Mesenteric fat pad (tissue), 1 donor: ENCODE results near the gene ACTC1. TPM values are rescaled to one million over a fixed set of nuclear protein-coding genes. Genes with fewer than 3 reads are reported as not detected.

Source experiments
- DNase-seq: peaks from one replicate; pipeline ENCODE4 v3.0.0-alpha.2; 2020; ENCODE audit warnings: low spot score
- total RNA-seq: library from RNA; stranded (reverse); fragmentation: NEBNext Ultra II Directional; extraction: Animal tissue kit (Norgen Biotek cat#: 25700); gene quantifications from one replicate; pipeline ENCODE4 v1.2.1, GENCODE V29; 2021
- donor health status: DM: yes; HTN: yes; CAD: no.

ACTC1 gene
- total RNA-seq, 1 donor from 2014 or later: 0.55 TPM

DNA sequence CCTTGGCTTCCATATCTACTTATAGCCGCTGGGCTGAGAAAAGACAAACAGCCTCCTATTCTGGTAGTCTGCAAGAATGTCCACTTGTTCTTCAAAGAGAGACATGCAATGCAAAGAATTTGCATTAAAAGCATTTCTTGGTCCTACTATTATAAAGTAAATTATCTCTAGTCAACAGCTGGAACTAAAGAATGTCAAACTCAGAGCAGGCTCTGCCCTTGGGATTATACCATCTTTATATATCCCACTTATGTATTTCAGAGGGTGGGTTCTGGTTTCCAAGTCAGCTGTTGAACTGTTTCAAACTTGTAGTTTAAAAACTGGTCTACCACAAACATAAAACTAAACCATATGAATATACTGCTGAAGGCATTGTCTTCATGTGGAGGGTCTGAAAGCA lies 7.0 kb upstream of the ACTC1 start:
- no peak for DNase-seq

DNA sequence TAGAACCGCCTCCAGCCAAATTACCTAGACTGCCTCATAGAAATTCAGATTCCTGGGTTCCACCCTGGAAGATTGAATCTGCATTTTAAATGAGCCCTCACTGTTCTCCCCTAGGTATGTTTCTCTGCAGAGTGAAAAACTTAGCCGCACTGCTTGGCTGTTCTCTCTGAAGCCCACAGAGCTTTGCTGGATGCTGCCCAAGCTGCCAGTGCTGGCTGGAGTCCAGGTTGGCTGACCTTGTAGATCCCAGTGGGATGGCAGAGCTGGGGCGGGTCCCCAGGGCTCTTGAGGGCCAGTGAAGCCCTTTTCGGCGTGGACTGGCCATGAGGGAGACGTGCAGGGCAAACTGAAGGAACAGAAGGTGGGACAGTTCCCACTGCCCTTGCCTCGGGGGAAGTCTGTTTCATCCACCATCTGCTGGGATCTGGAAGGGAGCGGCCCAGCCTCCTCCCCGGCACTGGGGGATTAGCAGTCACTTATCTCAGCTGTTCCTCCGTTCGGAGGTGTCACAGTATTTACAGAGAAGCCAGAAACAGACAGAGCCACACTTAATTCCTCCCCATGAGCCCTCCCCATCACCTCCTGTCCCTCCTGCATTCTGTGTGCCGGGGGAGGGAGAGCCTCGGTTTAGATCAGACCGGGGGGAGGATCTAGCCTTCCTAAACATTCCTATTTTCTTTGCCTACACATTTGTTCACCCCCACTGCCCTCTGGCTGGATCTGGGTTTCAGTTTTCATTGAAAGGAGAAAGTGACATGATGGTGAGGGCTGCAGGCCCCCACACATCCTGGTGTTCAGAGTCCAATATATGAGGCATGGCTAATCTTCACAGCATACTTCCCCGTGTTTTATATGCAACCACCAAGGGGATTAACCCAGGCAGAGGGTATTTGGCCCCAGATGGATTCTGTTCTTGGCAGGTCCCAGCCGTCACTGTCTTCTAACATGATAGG lies 4.1 kb upstream of the ACTC1 start:
- DNase-seq: no peak

DNA sequence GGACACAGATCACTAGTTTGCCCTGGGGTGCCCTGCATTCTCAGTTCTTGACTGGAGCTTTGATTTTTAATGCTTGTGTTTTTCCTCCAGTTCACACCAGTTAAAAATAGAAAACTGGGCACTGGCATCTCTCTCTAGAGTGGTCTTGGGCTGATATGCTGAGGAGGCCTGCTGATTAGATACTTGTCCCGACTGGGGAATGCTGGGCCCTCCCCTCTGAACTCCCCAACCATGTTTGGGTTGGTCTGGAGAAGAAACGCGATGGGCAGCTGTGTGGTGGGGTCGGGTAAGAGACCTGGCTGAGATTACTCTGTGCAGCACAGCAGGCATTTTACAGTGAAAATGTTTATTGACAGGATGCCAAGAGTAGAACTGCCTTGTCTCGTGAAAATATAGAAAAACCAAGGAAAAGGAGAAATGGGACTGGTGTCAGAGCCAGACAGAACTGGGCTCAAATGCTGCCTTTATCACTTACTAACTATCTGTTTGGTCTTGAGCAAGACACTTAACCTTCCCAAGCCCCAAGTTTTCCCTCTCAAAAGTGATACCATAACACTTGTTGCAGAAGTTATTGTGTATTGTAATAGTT lies 1.6 kb upstream of the ACTC1 start:
- no peak for DNase-seq

DNA sequence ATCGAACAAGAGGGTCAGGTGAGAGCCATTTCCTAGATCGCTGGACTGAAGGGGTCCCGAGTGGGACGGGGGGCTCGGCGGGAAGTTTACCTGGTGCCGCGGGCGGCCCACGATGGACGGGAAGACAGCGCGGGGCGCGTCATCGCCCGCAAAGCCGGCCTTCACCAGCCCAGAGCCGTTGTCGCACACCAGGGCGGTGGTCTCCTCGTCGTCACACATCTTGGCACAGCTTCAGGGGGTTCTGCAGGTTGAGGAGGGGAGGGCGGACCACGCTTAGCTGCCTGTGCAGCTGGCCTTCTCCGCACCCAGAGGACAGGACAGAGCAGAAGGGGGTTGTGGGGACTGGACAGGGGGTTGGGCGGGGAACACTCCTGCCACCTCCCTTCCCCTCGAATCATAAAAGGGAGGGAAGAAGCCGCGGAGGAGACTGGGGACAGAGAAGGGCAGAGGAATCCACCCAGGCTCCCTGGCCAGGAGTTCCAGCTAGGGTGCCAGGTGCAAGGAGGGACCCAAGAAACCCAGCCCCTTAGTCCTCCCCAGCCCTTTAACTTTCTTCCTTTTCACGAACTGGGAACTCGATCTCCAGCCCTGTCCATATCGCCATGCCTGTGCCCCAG lies 651 bp downstream of the ACTC1 start:
- DNase-seq: no peak

DNA sequence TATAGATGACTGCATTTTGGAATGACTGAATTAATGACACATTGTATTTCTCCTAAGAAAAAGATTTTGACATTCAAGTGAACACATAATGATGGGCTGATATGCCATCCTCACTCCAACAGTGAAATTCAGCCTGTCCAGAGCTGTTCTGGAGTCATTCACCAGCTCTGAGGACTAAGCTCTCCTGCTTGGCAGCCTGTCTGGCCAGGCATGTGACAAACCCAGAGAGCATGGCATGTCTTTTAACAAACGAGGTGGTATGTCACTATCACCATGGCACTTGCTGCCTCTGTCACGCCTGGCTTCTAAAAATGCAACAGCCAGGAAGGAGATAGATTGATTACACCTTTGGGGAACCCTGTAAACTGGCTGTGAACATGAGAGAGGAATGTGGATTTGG lies 1.4 kb downstream of the ACTC1 start:
- DNase-seq: no peak

DNA sequence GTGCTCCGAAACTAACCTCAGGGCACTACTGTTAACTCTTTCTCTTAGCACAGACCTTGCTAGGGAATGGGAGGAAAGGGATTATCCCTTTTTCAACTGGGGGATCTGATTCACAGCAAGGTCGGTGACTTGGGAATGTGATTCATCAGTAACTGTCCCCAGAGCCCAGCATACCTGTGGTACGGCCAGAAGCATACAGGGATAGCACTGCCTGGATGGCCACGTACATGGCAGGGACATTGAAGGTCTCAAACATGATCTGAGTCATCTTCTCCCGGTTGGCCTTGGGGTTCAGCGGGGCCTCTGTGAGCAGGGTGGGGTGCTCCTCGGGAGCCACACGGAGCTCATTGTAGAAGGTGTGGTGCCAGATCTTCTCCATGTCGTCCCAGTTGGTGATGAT lies 2.3 kb downstream of the ACTC1 start:
- DNase-seq: no peak

DNA sequence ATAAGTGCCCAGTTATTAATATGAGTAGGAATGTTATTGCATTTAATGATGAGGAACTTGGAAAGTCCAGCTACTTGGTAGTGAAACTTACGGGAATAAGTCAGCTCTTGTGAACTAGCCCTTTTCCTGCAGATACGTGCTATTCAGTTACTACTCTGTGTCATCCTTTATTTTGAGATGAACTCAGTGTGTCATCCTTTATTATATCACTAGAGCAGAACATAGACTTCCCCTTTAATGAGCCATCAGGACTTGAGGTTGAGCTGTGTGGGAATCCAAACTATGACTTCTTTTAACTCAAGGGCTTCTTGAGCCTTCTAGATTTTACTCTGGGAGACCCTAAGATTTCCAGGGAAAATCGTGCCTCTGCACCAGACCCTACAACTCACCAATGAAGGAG lies 3.6 kb downstream of the ACTC1 start:
- DNase-seq: no peak

DNA sequence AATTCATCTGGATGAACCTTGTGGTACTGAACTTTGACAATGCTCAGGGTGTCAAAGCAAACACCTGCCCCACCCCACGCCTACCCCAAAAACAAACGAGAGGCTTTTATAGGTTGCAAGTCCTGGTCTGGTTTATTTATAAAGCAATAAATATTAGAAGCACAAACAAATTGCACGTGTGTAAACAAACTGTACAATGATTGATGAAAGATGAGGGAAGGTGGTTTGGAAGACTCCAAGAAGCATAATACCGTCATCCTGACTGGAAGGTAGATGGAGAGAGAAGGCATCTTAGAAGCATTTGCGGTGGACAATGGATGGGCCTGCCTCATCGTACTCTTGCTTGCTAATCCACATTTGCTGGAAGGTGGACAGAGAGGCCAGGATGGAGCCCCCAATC lies 5.2 kb downstream of the ACTC1 start:
- DNase-seq: no peak

DNA sequence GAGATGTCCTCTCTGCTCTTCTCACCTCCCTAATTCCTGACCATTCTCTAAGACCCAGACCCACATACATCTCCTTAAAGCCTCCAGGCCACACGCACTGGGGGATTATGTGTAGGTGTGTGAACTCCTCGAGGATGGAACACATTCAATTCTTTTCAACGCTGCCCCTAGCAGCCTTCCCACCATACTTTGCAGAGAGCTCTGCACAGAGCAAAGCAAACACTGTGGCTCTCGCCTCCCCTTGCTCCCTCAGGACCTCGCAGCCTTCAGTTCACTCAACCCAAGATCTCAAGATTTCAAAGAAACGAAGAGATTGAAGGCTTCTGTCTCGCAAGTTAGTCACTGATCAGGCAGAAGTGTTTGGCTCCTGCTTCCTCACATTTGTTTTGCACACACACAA lies 6.0 kb downstream of the ACTC1 start:
- no peak for DNase-seq

DNA sequence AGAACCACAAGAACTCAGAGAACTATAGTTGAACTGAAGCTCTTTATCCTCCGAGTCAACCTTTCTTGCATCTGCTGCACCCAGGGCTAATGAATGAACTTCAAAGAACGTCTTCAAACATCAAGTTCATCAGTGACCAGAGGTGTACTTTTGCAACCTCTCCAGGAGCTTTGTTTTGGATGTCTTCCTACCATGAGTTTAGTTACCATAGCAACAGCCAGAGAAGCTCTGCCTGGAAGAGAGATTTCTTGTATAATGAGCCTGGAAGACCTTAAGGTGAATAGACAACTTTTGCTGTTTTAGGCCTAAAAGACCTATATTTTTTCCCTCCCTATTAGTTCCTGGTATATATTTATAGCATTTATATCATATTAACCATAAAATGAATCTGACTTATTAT lies 9.1 kb downstream of the ACTC1 start:
- DNase-seq: no peak

DNA sequence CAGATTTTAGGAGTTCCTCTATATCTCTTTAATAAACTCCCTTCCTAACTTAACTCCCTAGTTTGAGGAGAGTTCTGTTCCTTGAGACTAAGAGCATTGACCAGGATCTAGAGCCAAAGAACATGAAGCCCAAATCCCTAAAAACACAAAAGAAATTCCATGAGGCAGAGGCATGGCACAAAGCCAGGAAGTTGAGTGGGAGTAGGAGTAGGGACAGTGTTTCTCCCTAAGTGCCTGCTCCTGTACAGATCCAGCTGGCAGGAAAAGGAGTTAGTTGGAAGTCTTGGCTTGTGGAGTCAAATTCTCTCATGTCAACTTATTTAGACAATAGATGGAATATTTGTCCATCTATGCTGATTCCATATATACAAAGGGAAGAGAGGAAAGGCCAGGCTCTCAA lies 11.4 kb downstream of the ACTC1 start:
- no peak for DNase-seq

DNA sequence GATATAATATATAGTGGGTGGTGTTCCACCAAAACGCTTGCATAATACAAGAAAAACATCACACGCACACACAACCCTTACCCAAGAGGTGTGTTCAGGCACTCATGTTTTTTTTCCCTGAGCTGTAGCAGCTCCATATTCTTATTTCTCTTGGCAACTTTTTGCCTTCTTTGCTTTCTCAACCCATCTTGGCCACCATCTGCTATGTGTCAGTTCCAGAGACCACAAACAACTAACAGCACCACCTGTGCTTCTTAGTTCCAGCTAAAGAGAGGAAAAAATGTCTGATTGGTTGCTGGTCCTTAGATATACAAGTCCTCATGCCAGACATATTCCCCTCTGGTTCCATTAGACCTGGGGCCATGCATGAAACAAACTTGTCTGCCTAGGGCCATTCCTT lies 11.9 kb downstream of the ACTC1 start:
- no peak for DNase-seq

DNA sequence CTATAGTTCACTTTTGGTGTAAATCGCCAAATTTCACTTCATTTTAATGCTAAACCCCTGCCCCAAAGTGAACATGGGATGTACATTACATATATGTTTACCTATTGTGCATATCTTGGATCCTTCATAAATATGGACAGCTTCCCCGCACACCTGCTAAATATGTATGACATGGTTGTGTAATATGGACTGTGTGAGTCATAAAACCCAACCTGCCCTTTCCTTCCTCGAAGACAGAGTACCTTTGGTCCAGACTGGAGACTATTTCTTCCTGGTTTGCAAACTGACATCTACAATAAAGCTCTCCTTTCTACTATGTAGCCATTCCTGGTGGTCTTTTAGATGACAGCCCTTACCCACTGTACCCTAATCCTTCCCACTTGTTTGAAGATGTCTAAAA lies 12.4 kb downstream of the ACTC1 start:
- no peak for DNase-seq

DNA sequence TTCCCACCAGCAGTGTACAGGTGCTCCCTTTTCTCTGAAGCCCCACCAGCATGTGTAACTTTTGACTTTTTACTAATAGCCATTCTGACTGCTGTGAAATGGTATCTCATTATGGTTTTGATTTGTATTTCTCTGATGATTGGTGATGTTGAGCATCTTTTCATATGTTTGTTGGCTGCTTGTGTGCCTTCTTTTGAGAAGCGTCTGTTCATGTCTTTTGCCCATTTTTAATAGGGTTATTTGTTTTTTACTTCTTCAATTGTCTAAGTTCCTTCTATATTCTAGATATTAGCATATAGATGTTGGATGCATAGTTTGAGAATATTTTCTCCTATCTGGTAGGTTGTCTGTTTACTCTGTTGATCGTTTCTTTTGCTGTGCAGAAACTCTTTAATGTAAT lies 14.6 kb downstream of the ACTC1 start:
- no peak for DNase-seq

DNA sequence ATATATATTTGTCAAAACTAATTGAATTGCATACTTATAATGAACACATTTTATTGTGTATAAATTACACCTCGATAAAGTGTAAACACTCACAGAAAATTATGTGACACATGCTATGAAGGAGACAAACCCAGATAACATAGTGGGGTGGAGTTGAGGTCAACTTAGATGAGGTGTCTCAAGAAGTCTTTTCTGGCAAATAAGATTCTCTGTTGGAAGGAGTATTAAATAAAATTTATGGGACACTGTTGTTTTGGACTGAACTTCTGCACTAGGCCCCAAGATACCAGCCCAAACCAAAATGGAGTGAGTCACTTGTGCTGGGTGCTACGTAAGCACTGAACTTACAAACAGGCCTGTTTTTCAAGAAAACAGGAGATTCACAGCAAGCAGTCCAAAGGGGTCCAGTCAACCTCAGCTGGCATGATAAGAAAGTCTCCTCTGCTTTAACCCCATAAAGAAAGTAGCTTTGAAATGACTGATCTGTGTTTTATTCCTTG lies 18.7 kb downstream of the ACTC1 start:
- no peak for DNase-seq

DNA sequence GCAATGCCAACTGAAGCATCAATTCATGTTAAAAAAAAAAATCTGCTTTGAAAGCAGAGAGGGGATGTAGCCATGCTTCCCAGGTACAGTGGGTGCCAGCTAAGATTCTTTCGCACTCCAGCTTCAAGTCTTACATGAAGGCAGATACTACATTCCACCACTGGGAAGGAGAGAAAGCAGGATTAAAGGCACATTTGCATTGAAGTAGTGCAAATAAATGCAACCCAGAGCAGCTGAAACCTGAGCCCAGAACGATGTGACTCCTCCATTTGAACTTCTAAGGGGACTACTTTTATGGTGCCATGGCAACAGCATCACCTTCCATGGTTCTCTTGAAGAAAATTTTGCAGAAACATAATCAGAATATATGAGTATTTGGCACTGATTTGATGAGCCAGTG lies 21.4 kb downstream of the ACTC1 start:
- DNase-seq: no peak

DNA sequence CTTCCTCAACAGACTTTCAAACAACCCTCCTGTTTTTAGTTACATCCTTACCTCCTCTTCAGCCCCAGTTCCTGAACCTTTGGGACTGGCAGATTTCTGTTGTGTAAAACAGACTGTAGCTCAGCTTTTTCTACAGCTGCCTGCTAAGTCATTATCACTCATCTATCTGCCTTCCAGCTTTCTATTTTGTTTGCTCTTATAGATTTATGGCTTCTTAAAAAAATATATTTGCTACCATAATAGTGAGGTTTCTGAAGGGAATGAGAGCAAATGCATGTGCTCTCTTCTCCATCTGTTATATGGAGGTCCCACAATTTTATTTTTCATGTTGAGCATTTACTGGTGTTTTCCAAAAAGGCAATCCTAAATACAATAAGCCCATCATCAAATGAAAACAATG lies 22.3 kb downstream of the ACTC1 start:
- no peak for DNase-seq

DNA sequence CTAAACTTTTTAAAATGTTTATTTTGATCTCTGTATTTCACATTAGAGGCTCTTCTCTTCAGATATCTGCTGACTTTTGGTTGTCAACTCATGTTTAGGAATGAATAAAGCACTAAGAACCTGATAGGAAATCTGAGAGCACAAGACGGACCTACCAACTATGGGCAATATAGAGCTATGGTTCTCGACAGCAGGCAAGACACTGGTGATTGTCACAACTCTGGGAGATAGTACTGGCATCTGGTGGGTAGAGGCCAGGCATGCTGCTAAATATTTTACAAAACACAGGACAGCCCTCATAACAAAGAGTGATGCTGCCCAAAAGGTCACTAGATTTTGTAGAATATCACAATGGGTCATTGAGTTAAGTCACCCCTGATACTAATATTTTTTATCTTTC lies 23.0 kb downstream of the ACTC1 start:
- no peak for DNase-seq

DNA sequence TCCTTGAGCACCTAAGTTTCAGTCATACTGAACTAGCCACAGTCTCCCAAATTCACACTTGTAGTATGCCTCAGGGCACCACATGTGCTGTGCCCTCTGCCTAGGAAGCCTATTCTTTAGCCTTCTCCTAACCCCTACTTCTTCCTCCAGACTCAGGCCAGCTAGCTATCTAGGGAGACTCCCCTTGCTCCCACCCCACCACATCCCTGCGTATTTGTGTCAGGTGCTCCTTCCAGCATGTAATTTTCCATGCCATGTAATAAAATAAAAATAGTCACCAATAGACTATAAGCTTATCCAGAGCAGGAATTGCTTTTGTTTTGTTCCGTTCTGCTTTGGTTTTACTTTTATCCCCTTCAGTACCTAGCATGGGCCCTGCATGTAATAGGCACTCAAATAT lies 25.6 kb downstream of the ACTC1 start:
- DNase-seq: no peak

DNA sequence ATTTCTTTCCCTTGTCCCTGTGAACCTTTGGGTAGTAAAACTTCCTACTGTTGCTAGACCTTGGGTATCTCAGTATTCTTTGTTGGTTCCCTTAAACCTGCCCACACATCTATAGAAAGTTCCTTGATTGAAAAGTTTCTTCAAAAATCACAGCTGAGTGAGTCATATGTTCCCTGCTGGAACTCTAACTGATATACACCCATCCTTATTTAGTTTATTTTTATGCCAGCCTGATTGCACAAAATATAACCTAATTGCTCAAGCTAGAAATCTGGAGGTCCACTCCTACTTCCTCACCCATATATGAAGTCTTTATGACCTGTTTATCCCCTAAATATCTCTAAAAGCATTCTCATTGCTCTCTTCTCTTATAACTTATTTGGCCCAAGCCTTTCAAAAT lies 26.8 kb downstream of the ACTC1 start:
- no peak for DNase-seq

DNA sequence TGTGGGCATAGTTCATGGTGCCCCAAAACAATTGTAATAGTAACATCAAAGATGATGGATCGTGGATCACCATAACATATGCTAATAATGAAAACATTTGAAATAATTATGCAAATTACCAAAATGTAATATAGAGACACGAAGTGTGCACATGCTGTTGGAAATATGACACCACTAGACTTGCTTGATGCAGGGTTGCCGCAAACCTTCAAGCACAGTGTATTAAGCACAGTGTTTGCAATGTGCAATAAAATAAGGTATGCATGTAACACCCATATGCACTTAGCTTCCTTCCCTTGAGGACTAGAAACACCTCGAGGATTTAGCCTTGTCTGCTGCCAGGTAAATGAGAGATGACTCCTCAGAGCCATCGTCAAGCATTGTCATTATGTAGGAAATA lies 29.6 kb downstream of the ACTC1 start:
- DNase-seq: no peak

DNA sequence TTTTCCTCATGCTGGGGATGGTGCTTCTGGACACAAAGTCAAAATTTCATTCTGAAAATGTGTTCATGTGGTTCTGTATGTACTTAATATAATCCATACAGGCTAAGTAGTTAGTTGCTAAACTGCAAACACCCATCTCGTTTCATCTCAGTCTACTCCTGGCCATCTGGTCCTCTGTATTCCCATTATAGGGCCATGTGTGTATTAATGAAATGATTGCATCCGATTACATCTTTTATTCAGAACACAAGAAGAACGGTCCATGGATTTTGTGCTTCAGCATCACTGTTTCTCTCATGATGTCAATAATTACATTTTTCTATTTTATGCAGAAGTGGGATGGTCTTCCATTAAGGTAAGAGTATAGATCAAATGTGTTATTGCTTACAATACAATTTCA lies 34.4 kb downstream of the ACTC1 start:
- no peak for DNase-seq
